GM18870 (cell line): ENCODE data around the gene PRAMEF1.
"Not testable (repeated sequence)": the region's sequence is repeated elsewhere in the genome, so short reads cannot be mapped to it uniquely, and the experiment has no call there.

Source experiments
- ATAC-seq: cut with Tn5 transposase; IDR thresholded peaks from one replicate; pipeline ENCODE4 v1.9.1; 2021; ENCODE audit warnings: moderate library complexity; ENCODE audit not compliant: unreplicated experiment

The PRAMEF1 gene

GRCh38 chr1:12774801-12775345 lies 16.3 kb upstream of the PRAMEF1 start:
- no peak for ATAC-seq

DNA sequence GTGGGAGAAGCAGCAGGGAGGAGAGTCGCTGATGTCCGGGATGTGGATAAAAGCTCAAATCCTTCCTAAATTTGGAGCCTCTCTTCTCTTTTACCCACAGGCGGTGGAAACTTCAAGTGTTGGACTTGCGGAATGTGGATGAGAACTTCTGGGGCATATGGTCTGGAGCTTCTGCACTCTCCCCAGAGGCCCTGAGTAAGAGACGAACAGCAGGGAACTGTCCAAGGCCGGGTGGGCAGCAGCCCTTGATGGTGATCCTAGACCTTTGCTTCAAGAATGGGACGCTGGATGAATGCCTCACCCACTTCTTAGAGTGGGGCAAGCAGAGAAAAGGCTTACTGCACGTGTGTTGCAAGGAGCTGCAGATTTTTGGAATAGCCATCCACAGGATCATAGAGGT lies 15.8 kb upstream of the PRAMEF1 start:
- ATAC-seq = no peak

DNA sequence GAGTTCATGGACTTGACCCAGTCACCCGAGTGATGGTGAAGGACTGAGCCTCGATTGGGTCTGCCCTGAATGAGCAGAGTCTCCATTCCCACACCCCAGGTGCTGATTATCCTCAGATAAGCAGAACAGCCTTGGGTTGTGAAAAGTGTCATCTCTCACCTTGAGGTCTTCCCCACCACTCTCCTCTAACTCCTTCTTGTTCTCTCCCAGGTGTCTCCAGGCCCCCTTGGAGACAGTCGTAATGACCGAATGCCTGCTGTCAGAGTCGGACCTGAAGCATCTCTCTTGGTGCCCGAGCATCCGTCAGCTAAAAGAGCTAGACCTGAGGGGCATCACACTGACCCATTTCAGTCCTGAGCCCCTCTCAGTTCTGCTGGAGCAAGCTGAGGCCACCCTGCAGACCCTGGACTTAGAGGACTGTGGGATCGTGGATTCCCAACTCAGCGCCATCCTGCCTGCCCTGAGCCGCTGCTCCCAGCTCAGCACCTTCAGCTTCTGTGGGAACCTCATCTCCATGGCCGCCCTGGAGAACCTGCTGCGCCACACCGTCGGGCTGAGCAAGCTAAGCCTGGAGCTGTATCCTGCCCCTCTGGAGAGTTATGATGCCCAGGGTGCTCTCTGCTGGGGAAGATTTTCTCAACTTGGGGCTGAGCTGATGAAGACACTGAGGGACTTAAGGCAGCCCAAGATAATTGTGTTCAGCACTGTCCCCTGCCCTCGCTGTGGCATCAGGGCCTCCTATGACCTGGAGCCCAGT lies 14.2 kb upstream of the PRAMEF1 start:
- no peak for ATAC-seq

DNA sequence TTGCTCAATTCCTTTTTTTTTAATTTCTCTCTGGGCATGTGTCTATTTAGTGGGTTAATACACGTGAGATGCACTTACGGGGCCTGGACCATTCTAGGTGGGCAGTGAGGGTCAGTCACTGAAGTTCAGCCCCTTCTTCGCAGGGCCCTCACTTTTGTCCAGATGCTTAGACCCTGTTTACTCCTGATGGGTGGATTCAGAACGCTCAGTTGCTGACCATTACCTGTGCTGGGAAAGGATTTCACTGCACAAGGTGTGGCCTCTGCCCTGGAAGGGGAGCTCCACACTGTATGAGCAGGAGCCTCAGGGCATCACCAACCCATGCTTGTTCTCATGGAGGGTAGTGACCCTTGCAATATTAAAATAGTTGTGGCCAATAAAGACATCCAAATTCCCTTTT lies 13.1 kb upstream of the PRAMEF1 start:
- no peak for ATAC-seq

- no peak for ATAC-seq
These were observed 12.3 kb upstream of the PRAMEF1 start for GRCh38 chr1:12778907-12779306.

GRCh38 chr1:12781488-12781887 lies 9.7 kb upstream of the PRAMEF1 start:
- not testable (repeated sequence) for ATAC-seq

GRCh38 chr1:12783783-12784182 lies 7.4 kb upstream of the PRAMEF1 start:
- ATAC-seq = not testable (repeated sequence)

DNA sequence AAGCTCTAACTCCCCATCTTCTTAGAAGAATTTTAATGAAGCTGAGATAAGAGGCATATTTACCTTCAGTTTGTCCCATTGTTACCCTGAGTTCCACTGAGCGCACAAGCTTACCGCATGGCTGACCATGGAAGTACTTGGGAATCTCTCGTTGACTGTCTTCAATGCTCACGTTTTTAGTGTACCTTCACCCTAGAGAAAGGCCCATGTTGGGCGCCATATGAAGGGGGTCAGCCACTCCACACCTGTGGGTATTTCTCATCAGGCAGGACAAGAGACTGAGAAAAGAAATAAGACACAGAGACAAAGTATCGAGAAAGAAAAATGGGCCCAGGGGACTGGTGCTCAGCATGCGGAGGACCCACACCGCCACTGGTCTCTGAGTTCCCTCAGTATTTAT lies 6.5 kb upstream of the PRAMEF1 start:
- ATAC-seq = not testable (repeated sequence)

DNA sequence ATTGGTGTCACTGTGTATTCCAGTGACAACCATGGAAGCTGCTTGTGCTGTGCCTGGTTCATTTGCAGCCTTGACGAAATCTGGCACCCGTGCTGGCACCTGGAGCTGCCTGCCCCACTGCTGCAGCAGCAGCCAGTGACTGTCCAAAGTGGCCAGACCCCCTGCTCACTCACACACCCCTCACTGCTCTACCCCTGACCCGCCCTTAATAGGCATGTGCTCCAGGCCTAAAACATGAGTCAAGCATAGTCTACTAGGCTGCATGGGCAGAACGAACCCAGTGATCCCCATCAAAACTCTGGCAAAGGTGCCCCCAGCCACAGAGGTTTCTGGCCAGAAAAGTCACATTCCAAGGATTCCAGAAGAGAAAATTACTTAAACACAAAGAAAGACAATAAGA lies 7.7 kb downstream of the PRAMEF1 start:
- ATAC-seq = no peak

DNA sequence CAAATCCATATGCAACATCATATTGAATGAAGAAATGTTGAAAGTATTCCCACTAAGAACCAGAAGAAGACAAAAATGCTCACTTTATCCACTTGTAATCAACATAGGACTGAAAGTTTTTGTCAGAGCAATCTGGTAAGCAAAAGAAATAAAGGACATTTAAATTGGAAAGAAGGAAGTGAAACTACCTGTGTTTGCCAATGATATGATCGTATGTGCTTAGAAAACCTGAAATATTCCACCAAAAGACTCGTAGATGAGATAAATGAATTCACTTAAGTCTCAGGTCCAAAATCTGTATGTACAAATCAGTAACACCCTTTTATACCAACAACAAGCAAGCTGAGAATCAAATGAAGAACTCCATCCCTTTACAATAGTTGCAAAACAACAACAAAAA lies 8.5 kb downstream of the PRAMEF1 start:
- no peak for ATAC-seq

GRCh38 chr1:12809933-12810332 lies 18.7 kb downstream of the PRAMEF1 start:
- no peak for ATAC-seq

DNA sequence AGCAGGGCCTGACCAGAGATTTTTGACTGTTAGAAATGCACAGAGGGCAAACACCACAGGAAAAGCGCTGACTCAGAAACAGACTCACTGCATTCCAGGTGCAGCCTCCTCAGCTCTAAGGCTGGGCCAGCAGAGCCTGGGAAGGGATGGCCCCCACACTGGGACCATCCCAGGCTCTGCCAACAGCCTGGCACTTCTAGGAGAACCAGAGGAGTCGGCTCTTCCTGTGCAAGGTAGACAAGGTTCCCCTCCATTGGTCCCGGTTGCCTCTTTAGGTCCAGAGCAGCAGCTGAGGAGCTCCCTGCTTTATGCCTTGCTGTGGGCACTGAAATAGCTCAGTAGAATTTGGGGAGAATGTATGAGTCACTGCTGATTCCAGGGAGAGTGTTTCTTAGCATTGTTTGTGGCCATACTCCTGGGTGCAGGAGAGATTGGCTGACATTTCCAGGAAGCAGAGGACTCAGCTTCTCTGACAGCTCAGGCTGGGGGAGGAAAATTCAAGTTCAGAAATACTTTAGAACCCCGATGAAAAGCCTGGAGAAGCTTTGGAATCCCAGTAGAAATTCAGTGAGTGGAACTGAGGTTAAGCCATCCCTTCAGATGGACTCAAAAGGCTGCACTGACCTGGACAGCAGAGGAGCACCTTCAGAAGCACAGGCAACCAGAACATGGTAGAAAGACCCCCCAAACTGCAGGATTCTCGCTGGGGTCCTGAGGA lies 19.7 kb downstream of the PRAMEF1 start:
- no peak for ATAC-seq

DNA sequence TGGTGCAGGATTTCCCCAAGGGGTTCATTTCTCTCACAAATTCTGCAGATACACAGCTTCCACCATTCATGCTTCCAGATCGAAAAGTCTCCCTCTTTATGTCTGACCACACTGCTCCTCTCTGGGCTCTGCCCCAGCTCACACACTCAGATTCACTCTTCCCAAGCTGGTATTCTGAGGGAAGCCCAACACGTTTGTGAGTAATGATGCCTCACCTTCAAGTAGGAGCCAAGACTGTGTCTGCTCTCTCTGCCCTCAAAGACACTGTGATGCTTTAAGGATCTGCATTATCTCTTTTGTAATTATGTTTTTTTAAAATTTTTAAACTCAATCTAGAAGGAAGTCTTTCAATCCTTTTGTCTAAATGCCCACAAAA lies 20.2 kb downstream of the PRAMEF1 start:
- no peak for ATAC-seq

GRCh38 chr1:12819061-12819460 lies 27.9 kb downstream of the PRAMEF1 start:
- ATAC-seq = not testable (repeated sequence)

DNA sequence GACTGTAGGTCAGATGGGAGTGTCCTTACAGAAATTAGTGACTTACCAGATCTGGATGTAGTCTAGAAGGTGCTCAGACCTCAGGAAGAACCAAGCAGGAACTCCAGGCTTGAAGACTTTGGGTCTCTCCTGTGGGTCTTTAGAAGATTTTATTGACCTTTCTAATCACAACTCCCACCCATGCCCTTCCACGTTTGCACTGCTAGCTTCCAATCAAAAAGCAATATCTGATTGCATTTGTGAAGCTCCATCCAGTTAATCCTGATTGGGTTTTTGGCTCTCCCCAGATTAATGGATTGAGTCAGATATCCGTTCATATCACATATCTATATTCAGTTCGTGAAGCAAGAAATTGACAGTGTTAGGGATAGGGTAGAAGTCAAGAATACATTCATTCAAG lies 40.1 kb downstream of the PRAMEF1 start, which contains the start of gene PRAMEF11:
Gene PRAMEF11, minus strand, starts transcription at position 101 of the 400 bp plus-strand sequence. CDS start 2,621 bp downstream, outside the sequence.
- not testable (repeated sequence) for ATAC-seq

GRCh38 chr1:12833251-12833650 lies 42.1 kb downstream of the PRAMEF1 start:
- ATAC-seq = not testable (repeated sequence)
